Dendritic cell treated with granulocyte-macrophage colony-stimulating factor and Interleukin-4, amounts not matched to agents 40 ng/mL and 50 ng/mL, for 4 days (primary cell): ENCODE results near the gene DDX24.
A peak's percentile ranks its signal among the peaks of the same experiment; 100 is the strongest.

Source experiments
- H3K27ac Mint-ChIP-seq: one replicate; pipeline ENCODE4 v1.8.0; 2022; ENCODE audit warnings: mild to moderate bottlenecking, mixed read lengths
- H3K27me3 Mint-ChIP-seq: one replicate; pipeline ENCODE4 v1.8.0; 2022; ENCODE audit warnings: mild to moderate bottlenecking, mixed read lengths
- H3K36me3 Mint-ChIP-seq: one replicate; pipeline ENCODE4 v1.8.0; 2022; ENCODE audit warnings: low read depth, mixed read lengths
- H3K4me1 Mint-ChIP-seq: one replicate; pipeline ENCODE4 v1.8.0; 2022; ENCODE audit warnings: low read depth, mixed read lengths
- H3K4me3 Mint-ChIP-seq: one replicate; pipeline ENCODE4 v1.8.0; 2022; ENCODE audit warnings: mild to moderate bottlenecking, moderate library complexity, mixed read lengths
- H3K9me3 Mint-ChIP-seq: one replicate; pipeline ENCODE4 v1.8.0; 2022; ENCODE audit warnings: mixed read lengths
- intact Hi-C: fragments of 100-400 bp; cut with micrococcal nuclease; formaldehyde crosslinking; loops from one replicate; pipeline ENCODE4 v1.15.0; 2022

Gene DDX24

GRCh38 chr14:94080621-94081385 is at the start of gene DDX24, which contains the start of gene IFI27L1:
DDX24 (minus strand) TSS chr14:94081202; CDS start chr14:94079742, 1,460 bp downstream.
IFI27L1 (plus strand) TSS chr14:94081310; CDS start chr14:94096938, 15,628 bp downstream.
- H3K4me3 Mint-ChIP-seq: peak within 1 kb of the TSS; percentile 94
- no peaks in the 10 kb centered on the region for H3K27me3 Mint-ChIP-seq
- H3K4me1 Mint-ChIP-seq: peaks cover 35% of the 10 kb centered on the region
- intact Hi-C loops: loop anchor here (1.0 to 5.0 kb wide), 3 partner anchors 48 to 56 kb away; partner anchors contain the start of genes IFI27L2 and OTUB2
- H3K9me3 Mint-ChIP-seq: peaks cover under 1% of the 10 kb centered on the region
- H3K27ac Mint-ChIP-seq: peak within 1 kb of the TSS; percentile 96
- H3K36me3 Mint-ChIP-seq: peaks cover 48% of the 10 kb centered on the region

GRCh38 chr14:94129758-94130414 is 48.9 kb upstream of the DDX24 start:
- H3K4me3 Mint-ChIP-seq: peak overlapping the region; percentile 88
- peaks cover 28% of the 10 kb centered on the region for H3K36me3 Mint-ChIP-seq
- peaks cover 27% of the 10 kb centered on the region for H3K4me1 Mint-ChIP-seq
- H3K27me3 Mint-ChIP-seq: peaks cover 11% of the 10 kb centered on the region
- peak overlapping the region; percentile 84 for H3K27ac Mint-ChIP-seq
- H3K9me3 Mint-ChIP-seq: no peaks in the 10 kb centered on the region
- intact Hi-C loops: loop anchor here (1.0 kb wide), 1 partner anchor 49 kb away; the partner anchor contains the start of genes DDX24 and IFI27L1

GRCh38 chr14:94129111-94129757 is 48.2 kb upstream of the DDX24 start, which contains the start of gene IFI27L2:
IFI27L2 (minus strand) TSS chr14:94129604; CDS start chr14:94129564, 40 bp downstream.
- Mint-ChIP-seq H3K27me3 (peaks cover 11% of the 10 kb centered on the region), H3K4me3 (peak within 1 kb of the TSS; percentile 88), H3K27ac (peak within 1 kb of the TSS; percentile 84), H3K4me1 (peaks cover 27% of the 10 kb centered on the region), H3K36me3 (peaks cover 28% of the 10 kb centered on the region), H3K9me3 (no peaks in the 10 kb centered on the region)
- intact Hi-C loops: loop anchor here (1.0 kb wide), 1 partner anchor 48 kb away; the partner anchor contains the start of genes DDX24 and IFI27L1

DNA sequence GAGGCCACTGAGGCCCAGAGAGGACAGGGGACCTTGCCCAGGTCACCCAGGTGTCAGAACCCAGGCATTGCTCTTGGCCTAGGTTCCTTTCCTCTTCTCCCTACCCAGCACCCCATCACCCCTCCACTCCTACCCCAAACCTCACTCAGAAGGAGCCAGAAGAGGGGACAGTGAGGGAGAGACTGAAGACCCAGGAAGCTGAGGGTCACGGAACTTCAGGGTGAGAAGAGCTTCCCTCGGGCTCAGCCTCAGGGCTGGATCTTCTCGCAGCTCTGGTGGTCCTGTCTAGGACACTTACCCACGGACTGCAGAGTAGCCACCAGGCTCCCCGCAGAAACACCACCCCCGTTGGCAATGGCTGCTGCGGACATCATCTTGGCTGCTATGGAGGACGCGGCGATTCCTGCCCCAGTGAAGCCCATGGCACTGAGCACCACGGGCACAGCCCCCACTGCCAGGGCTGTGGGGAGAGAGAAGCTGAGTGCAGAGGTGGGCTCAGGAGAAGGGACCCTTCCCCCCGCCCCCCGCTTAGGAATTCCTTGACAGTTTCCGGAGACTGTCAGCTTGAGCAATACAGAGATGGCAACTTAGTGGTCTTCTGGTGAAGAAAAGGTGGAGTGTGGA is 47.3 kb upstream of the DDX24 start:
- H3K27me3 Mint-ChIP-seq: peaks cover 8% of the 10 kb centered on the region
- peak overlapping the region; percentile 84 for H3K27ac Mint-ChIP-seq
- H3K4me1 Mint-ChIP-seq: peaks cover 27% of the 10 kb centered on the region
- H3K4me3 Mint-ChIP-seq: peak overlapping the region; percentile 88
- intact Hi-C loops: no loop called here
- no peaks in the 10 kb centered on the region for H3K9me3 Mint-ChIP-seq
- peaks cover 28% of the 10 kb centered on the region for H3K36me3 Mint-ChIP-seq

DNA sequence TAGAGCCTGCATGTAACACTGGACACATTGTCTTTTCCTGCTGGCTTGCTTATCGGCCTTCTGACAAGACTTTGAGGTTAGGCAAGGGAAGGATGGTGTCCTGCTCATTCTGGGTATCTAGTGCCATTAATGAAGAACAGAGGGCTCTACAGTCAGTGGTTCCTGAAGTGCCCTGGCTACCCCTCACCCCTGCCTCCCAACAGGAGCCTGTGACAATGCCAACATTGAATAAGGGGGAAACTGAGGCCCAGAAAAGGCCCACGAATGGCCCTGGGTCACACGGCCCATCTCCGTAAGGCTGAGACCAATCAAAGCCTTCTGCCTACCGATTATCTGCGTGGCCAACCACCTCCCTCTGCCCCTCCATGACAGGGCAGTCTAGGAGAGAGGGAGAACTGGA is 46.3 kb upstream of the DDX24 start:
- no peak overlapping the region for H3K27ac Mint-ChIP-seq
- H3K9me3 Mint-ChIP-seq: no peaks in the 10 kb centered on the region

DNA sequence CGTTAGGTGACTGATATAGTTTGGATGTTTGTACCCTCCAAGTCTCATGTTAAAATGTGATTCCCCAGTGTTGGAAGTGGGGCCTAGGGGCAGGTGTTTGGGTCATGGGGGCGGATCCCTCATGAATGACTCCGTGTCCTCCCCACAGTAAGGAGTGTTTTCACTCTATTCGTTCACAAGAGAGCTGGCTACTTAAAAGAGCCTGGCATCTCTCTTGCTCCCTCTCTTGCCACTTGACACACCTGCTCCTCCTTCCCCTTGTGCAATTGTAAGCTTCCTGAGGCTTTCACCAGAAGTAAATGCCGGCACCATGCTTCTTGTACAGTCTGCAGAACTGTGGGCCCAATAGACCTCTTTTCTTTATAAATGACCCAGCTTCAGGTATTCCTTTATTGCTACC is 45.8 kb upstream of the DDX24 start:
- intact Hi-C loops: no loop called here
- H3K9me3 Mint-ChIP-seq: no peaks in the 10 kb centered on the region
- H3K36me3 Mint-ChIP-seq: peaks cover 28% of the 10 kb centered on the region
- peaks cover 12% of the 10 kb centered on the region for H3K27me3 Mint-ChIP-seq
- no peak overlapping the region for H3K4me3 Mint-ChIP-seq
- peaks cover 27% of the 10 kb centered on the region for H3K4me1 Mint-ChIP-seq
- H3K27ac Mint-ChIP-seq: no peak overlapping the region

More for the DNA sequence above, 46.3 kb upstream of the DDX24 start:
- Mint-ChIP-seq H3K36me3 (peaks cover 28% of the 10 kb centered on the region), H3K4me3 (no peak overlapping the region), H3K4me1 (peaks cover 27% of the 10 kb centered on the region), H3K27me3 (peaks cover 11% of the 10 kb centered on the region)
- intact Hi-C loops: no loop called here

- H3K4me3 Mint-ChIP-seq: no peak overlapping the region
Observed at GRCh38 chr14:94126419-94126677, 45.3 kb upstream of the DDX24 start.

GRCh38 chr14:94125659-94126418 is 44.8 kb upstream of the DDX24 start:
- peaks cover 28% of the 10 kb centered on the region for H3K36me3 Mint-ChIP-seq
- H3K4me1 Mint-ChIP-seq: peaks cover 27% of the 10 kb centered on the region
- peaks cover 11% of the 10 kb centered on the region for H3K27me3 Mint-ChIP-seq
- peaks cover 3% of the 10 kb centered on the region for H3K9me3 Mint-ChIP-seq
- H3K4me3 Mint-ChIP-seq: no peak overlapping the region
- no peak overlapping the region for H3K27ac Mint-ChIP-seq
- intact Hi-C loops: no loop called here

More at GRCh38 chr14:94126419-94126677, 45.3 kb upstream of the DDX24 start:
- intact Hi-C loops: no loop called here
- Mint-ChIP-seq H3K36me3 (peaks cover 28% of the 10 kb centered on the region), H3K27ac (no peak overlapping the region), H3K27me3 (peaks cover 13% of the 10 kb centered on the region), H3K4me1 (peaks cover 27% of the 10 kb centered on the region), H3K9me3 (no peaks in the 10 kb centered on the region)

GRCh38 chr14:94124582-94125377 is 43.8 kb upstream of the DDX24 start:
- Mint-ChIP-seq H3K4me1 (peaks cover 20% of the 10 kb centered on the region), H3K27me3 (peaks cover 12% of the 10 kb centered on the region), H3K4me3 (no peak overlapping the region), H3K36me3 (peaks cover 28% of the 10 kb centered on the region), H3K9me3 (peaks cover 12% of the 10 kb centered on the region), H3K27ac (no peak overlapping the region)
- intact Hi-C loops: no loop called here

- H3K4me1 Mint-ChIP-seq: peaks cover 11% of the 10 kb centered on the region
- intact Hi-C loops: no loop called here
Observed at GRCh38 chr14:94123868-94124267, 42.9 kb upstream of the DDX24 start.

GRCh38 chr14:94123296-94123695 is 42.3 kb upstream of the DDX24 start:
- intact Hi-C loops: no loop called here
- Mint-ChIP-seq H3K27me3 (peaks cover 21% of the 10 kb centered on the region), H3K36me3 (peaks cover 19% of the 10 kb centered on the region), H3K4me1 (peaks cover 5% of the 10 kb centered on the region), H3K27ac (no peak overlapping the region), H3K4me3 (no peak overlapping the region), H3K9me3 (peaks cover 19% of the 10 kb centered on the region)

More at GRCh38 chr14:94123868-94124267, 42.9 kb upstream of the DDX24 start:
- Mint-ChIP-seq H3K27ac (no peak overlapping the region), H3K4me3 (no peak overlapping the region), H3K9me3 (peaks cover 19% of the 10 kb centered on the region), H3K36me3 (peaks cover 20% of the 10 kb centered on the region), H3K27me3 (peaks cover 20% of the 10 kb centered on the region)

DNA sequence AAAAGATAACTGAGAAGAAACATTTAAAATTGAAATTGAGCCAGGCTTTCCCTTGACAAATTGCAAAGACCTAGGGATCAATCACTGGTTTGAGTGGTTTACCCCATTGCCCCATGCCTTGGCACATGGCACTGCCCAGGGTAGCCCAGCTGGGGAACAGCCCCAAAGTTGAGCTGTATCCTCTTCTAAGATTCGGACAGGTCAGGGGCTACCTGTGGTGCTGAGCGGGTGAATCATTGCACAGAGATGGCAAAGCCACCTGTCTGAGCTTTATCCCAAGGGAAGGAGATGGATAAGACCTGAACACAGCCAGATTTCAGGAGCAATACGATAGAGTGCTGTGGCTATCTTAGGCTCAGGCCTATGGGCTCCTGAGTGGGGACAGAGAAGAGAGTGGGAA is 41.4 kb upstream of the DDX24 start:
- peaks cover 19% of the 10 kb centered on the region for H3K9me3 Mint-ChIP-seq
- intact Hi-C loops: no loop called here
- H3K36me3 Mint-ChIP-seq: peaks cover 13% of the 10 kb centered on the region
- peaks cover 28% of the 10 kb centered on the region for H3K27me3 Mint-ChIP-seq
- H3K27ac Mint-ChIP-seq: no peak overlapping the region
- H3K4me3 Mint-ChIP-seq: no peak overlapping the region
- no peaks in the 10 kb centered on the region for H3K4me1 Mint-ChIP-seq
